Mammary epithelial cell (primary cell): ENCODE measurements around the gene BLVRB.

ENCODE experiments used
- CTCF ChIP-seq, 2 donors: IDR thresholded peaks in 1 of 2; conservative IDR thresholded peaks in 1 of 2; 2 replicates each; pipeline ENCODE4 v1.5.1; 2011 to 2012; ENCODE audit warnings: inconsistent platforms in 2 of 2, low read length in 2 of 2, mild to moderate bottlenecking in 2 of 2, control low read depth in 1 of 2, low read depth in 1 of 2; ENCODE audit not compliant: insufficient read depth in 1 of 2; ENCODE audit errors: extremely low read depth in 1 of 2
- EZH2 ChIP-seq: IDR thresholded peaks from 2 replicates; pipeline ENCODE4 v1.6.1; 2012; ENCODE audit warnings: low read length, inconsistent platforms, borderline replicate concordance

GRCh38 chr19:40433391-40434216 lies 31.9 kb downstream of the BLVRB start:
- TF ChIP-seq CTCF (conservative IDR thresholded peaks at IDR 0.05 in 1 of 2, IDR thresholded peaks at IDR 0.05 in 1 of 2; ENCODE audit: extremely low read depth in 1 of 2, insufficient read depth in 1 of 2, low read depth in 1 of 2, low read length in 2 of 2) (no peak), EZH2 (no peak)
